Mammary epithelial cell (primary cell): ENCODE measurements around the gene SSRP1.

Experiments used
- CTCF ChIP-seq, 2 donors: IDR thresholded peaks in 1 of 2; conservative IDR thresholded peaks in 1 of 2; 2 replicates each; pipeline ENCODE4 v1.5.1; 2011 to 2012; ENCODE audit warnings: inconsistent platforms in 2 of 2, low read length in 2 of 2, mild to moderate bottlenecking in 2 of 2, control low read depth in 1 of 2, low read depth in 1 of 2; ENCODE audit not compliant: insufficient read depth in 1 of 2; ENCODE audit errors: extremely low read depth in 1 of 2
- EZH2 ChIP-seq: IDR thresholded peaks from 2 replicates; pipeline ENCODE4 v1.6.1; 2012; ENCODE audit warnings: low read length, inconsistent platforms, borderline replicate concordance

GRCh38 chr11:57335343-57336110 is at the start of gene SSRP1:
- TF ChIP-seq CTCF (conservative IDR thresholded peaks at IDR 0.05 in 1 of 2, IDR thresholded peaks at IDR 0.05 in 1 of 2; ENCODE audit: extremely low read depth in 1 of 2, insufficient read depth in 1 of 2, low read depth in 1 of 2, low read length in 2 of 2), result no peak
- no peak for TF ChIP-seq EZH2
